GM12864 (cell line): ENCODE measurements around the gene EML6.

Source experiments
- DNase-seq: peaks from one replicate; pipeline ENCODE4 v3.0.0-alpha.2; 2011; ENCODE audit warnings: low read depth
- H3K4me3 ChIP-seq: 2 replicates; pipeline ENCODE4 v1.5.1; 2011; ENCODE audit warnings: mild to moderate bottlenecking, low read depth, low read length, control low read depth
- TF ChIP-seq, protein P1 (sequence below): IDR thresholded peaks from 2 replicates; pipeline ENCODE4 v1.5.1; 2011; ENCODE audit warnings: low read depth, mild to moderate bottlenecking, moderate library complexity, low read length, control low read depth, inconsistent platforms; ENCODE audit errors: missing control alignments

The EML6 gene

GRCh38 chr2:54863660-54864059 lies 140.2 kb downstream of the EML6 start:
- H3K4me3 ChIP-seq, result no peak overlapping the region
- DNase-seq, result no peak
- TF ChIP-seq, protein P1, sequence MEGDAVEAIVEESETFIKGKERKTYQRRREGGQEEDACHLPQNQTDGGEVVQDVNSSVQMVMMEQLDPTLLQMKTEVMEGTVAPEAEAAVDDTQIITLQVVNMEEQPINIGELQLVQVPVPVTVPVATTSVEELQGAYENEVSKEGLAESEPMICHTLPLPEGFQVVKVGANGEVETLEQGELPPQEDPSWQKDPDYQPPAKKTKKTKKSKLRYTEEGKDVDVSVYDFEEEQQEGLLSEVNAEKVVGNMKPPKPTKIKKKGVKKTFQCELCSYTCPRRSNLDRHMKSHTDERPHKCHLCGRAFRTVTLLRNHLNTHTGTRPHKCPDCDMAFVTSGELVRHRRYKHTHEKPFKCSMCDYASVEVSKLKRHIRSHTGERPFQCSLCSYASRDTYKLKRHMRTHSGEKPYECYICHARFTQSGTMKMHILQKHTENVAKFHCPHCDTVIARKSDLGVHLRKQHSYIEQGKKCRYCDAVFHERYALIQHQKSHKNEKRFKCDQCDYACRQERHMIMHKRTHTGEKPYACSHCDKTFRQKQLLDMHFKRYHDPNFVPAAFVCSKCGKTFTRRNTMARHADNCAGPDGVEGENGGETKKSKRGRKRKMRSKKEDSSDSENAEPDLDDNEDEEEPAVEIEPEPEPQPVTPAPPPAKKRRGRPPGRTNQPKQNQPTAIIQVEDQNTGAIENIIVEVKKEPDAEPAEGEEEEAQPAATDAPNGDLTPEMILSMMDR, result no peak

DNA sequence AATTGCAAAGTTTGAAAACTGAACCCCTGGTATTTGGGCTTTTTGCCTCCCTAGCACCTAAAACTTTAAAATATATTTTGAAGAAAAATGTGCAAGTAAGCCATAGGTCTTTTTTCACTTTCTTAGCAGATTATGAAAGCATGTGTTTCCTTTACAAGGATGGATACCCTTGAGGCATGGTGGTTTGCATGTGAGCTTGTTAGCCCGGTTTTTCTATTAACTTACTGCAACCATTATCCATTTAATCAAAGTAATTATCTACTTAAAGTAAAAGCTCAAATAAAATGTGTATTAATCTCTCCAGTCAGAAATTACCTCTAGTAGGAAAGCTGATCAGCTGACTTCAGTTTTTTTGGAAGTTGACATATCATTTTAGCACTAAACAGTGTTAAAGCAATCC lies 140.6 kb downstream of the EML6 start:
- no peak for DNase-seq

GRCh38 chr2:54864727-54865126 lies 141.3 kb downstream of the EML6 start:
- no peak overlapping the region for H3K4me3 ChIP-seq
- no peak for DNase-seq
- TF ChIP-seq, protein P1, result no peak

More for the DNA sequence above, 140.6 kb downstream of the EML6 start:
- TF ChIP-seq, protein P1, result no peak
- no peak overlapping the region for H3K4me3 ChIP-seq

- no peak for DNase-seq
- H3K4me3 ChIP-seq, result no peak overlapping the region
- TF ChIP-seq, protein P1, result no peak
Measured at GRCh38 chr2:54866179-54866578, 142.7 kb downstream of the EML6 start.

- H3K4me3 ChIP-seq, result peak overlapping the region; percentile 3; the same call in 1 of the 2 replicates
- TF ChIP-seq, protein P1, result no peak
- DNase-seq, result peak; percentile 51
Measured at GRCh38 chr2:54866868-54867267, 143.4 kb downstream of the EML6 start.

- H3K4me3 ChIP-seq, result no peak overlapping the region
- TF ChIP-seq, protein P1, result no peak
- DNase-seq, result peak; percentile 26
Measured at GRCh38 chr2:54867457-54867856, 144.0 kb downstream of the EML6 start.

- no peak overlapping the region for H3K4me3 ChIP-seq
- TF ChIP-seq, protein P1, result no peak
- no peak for DNase-seq
Measured at GRCh38 chr2:54871457-54872107, 148.1 kb downstream of the EML6 start.
